Ishikawa (cell line): ENCODE measurements around the gene ZBTB21.

Experiments
- CEBPB ChIP-seq: IDR thresholded peaks from 2 replicates; pipeline ENCODE4 v1.6.1; 2012
- CREB1 ChIP-seq: IDR thresholded peaks from 2 replicates; pipeline ENCODE4 v1.6.1; 2012; ENCODE audit warnings: low read depth
- EGR1 ChIP-seq: IDR thresholded peaks from 2 replicates; pipeline ENCODE4 v1.6.1; 2012
- EP300 ChIP-seq: IDR thresholded peaks from 2 replicates; pipeline ENCODE4 v1.6.1; 2012; ENCODE audit warnings: borderline replicate concordance
- FOXM1 ChIP-seq: IDR thresholded peaks from 2 replicates; pipeline ENCODE4 v1.6.1; 2012; ENCODE audit warnings: low read depth, borderline replicate concordance
- NFIC ChIP-seq: IDR thresholded peaks from 2 replicates; pipeline ENCODE4 v1.6.1; 2012
- RAD21 ChIP-seq: IDR thresholded peaks from 2 replicates; pipeline ENCODE4 v1.6.1; 2012; ENCODE audit warnings: low read depth
- TAF1 ChIP-seq: IDR thresholded peaks from 2 replicates; pipeline ENCODE4 v1.6.1; 2012; ENCODE audit warnings: low read depth, mild to moderate bottlenecking
- TCF12 ChIP-seq: IDR thresholded peaks from 2 replicates; pipeline ENCODE4 v1.6.1; 2012; ENCODE audit warnings: low read depth
- TEAD4 ChIP-seq: IDR thresholded peaks from 2 replicates; pipeline ENCODE4 v1.6.1; 2012
- YY1 ChIP-seq: IDR thresholded peaks from 2 replicates; pipeline ENCODE4 v1.6.1; 2012; ENCODE audit warnings: low read depth
- ZBTB7A ChIP-seq: IDR thresholded peaks from 2 replicates; pipeline ENCODE4 v1.6.1; 2012; ENCODE audit warnings: low read depth
- TF ChIP-seq, protein P1 (sequence below): IDR thresholded peaks from 2 replicates; pipeline ENCODE4 v1.6.1; 2012
- TF ChIP-seq, protein P2 (sequence below): IDR thresholded peaks from 2 replicates; pipeline ENCODE4 v1.6.1; 2012; ENCODE audit warnings: low read depth, mild to moderate bottlenecking
- TF ChIP-seq, protein P3 (sequence below): IDR thresholded peaks from 2 replicates; pipeline ENCODE4 v1.6.1; 2012

ZBTB21 gene

DNA sequence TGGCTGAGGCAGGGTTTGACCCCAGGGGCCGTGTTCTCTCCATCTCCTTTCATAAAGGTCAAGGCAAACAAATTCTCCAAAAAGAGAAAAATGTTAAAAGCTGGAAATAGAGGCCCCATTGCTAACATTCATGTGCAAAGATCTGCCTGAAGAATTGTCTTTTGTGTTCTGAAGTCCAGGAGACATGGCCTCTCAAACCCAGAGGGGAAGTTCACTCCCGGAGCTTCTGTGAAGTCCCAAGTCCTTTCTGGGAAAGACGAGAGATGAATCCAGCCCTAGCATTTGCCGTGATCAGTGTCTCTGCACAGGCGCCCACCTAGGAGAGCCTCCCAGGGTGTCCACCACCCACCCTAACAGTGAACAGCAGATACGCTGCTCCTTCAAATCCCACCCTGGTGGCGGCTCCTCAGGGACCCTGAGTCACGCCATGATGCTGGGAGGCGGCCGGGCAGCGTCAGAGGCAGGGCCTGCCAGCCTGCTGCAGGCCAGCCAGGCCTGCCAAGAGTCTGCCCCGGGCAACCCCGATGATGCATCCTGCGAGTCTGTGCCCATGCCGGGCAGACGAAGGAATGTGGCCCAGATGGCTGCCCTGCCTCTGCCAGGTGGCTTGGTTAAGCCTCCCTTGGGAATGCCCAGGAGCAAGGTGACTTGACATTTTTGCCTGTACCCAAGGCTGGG is 51.1 kb downstream of the ZBTB21 start:
- TF ChIP-seq YY1 (no peak), FOXM1 (no peak), EP300 (no peak), RAD21 (no peak), TCF12 (no peak), NFIC (no peak), TAF1 (no peak), CEBPB (no peak), EGR1 (no peak), ZBTB7A (no peak), CREB1 (no peak), TEAD4 (no peak)
- TF ChIP-seq, protein P1, sequence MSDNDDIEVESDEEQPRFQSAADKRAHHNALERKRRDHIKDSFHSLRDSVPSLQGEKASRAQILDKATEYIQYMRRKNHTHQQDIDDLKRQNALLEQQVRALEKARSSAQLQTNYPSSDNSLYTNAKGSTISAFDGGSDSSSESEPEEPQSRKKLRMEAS, result no peak
- TF ChIP-seq, protein P2, sequence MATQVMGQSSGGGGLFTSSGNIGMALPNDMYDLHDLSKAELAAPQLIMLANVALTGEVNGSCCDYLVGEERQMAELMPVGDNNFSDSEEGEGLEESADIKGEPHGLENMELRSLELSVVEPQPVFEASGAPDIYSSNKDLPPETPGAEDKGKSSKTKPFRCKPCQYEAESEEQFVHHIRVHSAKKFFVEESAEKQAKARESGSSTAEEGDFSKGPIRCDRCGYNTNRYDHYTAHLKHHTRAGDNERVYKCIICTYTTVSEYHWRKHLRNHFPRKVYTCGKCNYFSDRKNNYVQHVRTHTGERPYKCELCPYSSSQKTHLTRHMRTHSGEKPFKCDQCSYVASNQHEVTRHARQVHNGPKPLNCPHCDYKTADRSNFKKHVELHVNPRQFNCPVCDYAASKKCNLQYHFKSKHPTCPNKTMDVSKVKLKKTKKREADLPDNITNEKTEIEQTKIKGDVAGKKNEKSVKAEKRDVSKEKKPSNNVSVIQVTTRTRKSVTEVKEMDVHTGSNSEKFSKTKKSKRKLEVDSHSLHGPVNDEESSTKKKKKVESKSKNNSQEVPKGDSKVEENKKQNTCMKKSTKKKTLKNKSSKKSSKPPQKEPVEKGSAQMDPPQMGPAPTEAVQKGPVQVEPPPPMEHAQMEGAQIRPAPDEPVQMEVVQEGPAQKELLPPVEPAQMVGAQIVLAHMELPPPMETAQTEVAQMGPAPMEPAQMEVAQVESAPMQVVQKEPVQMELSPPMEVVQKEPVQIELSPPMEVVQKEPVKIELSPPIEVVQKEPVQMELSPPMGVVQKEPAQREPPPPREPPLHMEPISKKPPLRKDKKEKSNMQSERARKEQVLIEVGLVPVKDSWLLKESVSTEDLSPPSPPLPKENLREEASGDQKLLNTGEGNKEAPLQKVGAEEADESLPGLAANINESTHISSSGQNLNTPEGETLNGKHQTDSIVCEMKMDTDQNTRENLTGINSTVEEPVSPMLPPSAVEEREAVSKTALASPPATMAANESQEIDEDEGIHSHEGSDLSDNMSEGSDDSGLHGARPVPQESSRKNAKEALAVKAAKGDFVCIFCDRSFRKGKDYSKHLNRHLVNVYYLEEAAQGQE, result no peak
- TF ChIP-seq, protein P3, sequence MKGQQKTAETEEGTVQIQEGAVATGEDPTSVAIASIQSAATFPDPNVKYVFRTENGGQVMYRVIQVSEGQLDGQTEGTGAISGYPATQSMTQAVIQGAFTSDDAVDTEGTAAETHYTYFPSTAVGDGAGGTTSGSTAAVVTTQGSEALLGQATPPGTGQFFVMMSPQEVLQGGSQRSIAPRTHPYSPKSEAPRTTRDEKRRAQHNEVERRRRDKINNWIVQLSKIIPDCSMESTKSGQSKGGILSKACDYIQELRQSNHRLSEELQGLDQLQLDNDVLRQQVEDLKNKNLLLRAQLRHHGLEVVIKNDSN, result no peak

DNA sequence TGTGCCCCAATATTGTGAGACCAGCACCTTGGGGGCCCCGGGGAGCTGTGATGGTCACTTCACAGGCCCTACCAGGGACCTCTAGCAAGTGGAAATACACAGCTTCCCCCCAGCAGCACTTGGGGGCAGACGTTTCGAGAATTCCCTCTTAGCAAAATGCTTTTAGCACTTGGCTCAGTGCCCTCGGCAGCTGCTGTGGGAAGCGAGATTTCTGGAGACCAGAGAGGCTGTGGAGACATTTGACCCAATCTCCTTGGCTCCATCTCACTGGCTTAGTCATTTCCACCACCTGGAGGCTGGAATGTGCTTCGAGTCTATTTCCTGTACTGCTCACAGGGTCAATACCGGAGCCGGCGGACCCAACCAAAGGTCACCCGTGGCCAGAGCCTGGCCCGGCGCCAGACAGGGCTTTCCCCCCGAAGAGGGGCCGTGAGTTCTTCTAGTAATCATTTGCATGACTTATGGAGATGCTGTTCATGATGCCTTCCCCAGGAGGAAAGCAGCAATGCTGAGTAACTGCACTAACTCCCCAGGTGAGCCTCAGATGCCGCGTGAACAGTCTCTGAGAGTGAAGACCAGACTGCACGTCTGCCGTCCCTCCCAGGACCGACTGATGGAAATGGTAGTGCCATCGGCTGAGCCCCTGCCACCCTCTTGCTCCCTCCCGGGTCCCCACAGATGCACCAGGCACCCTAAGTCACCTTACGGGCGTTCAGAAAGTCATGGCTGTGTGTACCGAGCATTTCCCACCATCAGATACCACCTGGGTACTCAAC is 52.0 kb downstream of the ZBTB21 start:
- TF ChIP-seq TEAD4 (peak; percentile 96), FOXM1 (no peak), ZBTB7A (no peak), EGR1 (no peak), RAD21 (peak; percentile 51; the same call in 1 of the 2 replicates), TCF12 (peak; percentile 72), TAF1 (no peak), EP300 (0 out of 2 replicates have a peak, but pooled peaks have one; percentile 13), NFIC (peak; percentile 87)
- TF ChIP-seq, protein P3, result no peak

DNA sequence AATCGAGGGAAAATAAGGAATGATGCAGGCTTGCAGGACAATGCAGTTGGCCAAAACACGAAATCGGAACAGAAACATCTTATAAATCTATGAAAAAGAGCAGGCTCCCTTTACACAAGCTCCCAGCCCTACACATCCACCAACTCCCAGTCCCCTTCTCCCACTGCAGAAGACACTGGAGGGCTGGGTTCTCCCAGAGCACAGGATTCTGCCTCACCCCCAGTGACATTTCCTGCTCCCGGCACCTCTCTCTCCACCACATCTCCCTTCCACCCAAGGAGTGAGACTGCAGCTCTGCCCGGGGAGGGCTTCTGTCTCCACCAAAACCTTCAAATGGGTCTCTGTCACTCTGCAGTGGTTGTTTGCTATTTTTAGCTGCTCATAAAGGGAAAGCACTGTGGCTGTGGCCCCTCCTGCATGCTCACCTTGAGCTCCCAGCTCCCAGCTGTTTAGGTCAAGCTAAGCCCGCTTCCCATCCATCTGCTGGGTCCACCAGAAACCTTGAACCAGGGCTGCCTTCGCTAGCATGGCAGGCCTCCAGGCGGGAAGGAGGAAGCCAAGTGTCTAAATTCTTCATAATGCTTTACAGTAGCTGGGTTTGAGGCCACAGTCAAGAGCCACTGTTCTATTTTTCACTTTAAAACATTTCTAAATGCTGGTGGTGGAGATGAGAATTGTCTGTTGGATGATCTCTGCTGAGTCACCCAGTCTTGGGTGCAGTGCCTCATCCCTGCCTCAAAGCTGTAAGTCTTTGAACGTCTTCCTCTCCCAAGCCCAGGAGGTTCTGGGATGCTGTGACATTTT is 53.0 kb downstream of the ZBTB21 start:
- TF ChIP-seq, protein P2, result no peak
- TF ChIP-seq YY1, result no peak

DNA sequence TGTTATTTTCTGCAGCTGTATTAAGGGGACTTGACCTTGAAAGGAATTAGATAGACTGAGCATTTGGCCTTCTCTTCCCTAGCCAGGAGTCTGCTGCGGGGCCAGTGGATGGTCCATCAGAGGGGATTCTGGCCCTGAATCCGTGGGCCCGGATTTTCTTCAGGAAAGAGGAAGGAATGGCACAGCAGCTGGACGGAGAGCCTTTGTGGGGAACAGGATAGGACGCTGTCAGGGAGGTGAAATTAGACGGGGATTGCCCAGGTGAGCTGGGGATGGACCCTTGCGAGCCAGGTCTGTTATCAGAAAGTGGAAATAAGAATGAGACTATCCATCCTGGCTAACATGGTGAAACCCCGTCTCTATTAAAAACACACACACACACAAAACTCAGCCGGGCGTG is 54.6 kb downstream of the ZBTB21 start:
- TF ChIP-seq, protein P3, result no peak
- TF ChIP-seq TAF1, result no peak
- no peak for TF ChIP-seq EGR1
- TF ChIP-seq YY1, result no peak
- no peak for TF ChIP-seq CEBPB
- no peak for TF ChIP-seq RAD21
- no peak for TF ChIP-seq NFIC
- no peak for TF ChIP-seq EP300
- TF ChIP-seq, protein P1, result no peak
- TF ChIP-seq TEAD4, result no peak
- TF ChIP-seq FOXM1, result no peak
- no peak for TF ChIP-seq ZBTB7A
- TF ChIP-seq CREB1, result no peak
- TF ChIP-seq TCF12, result no peak
- TF ChIP-seq, protein P2, result no peak
